C4-2B (cell line): ENCODE results near the gene DPP6.

ENCODE experiments used
- H3K27ac ChIP-seq: fragments of 450-650 bp; 2 replicates; pipeline ENCODE4 v1.5.1; 2017
- CTCF ChIP-seq: fragments of 450-650 bp; conservative IDR thresholded peaks from 2 replicates; pipeline ENCODE4 v1.5.1; 2017; ENCODE audit warnings: mild to moderate bottlenecking
- ZFX ChIP-seq: fragments of 450-650 bp; IDR thresholded peaks from 2 replicates; pipeline ENCODE4 v1.6.1; 2017

DPP6 gene

GRCh38 chr7:154906201-154906600 is 854.0 kb downstream of the DPP6 start:
- TF ChIP-seq ZFX (no peak), CTCF (no peak)
- H3K27ac ChIP-seq = no peak overlapping the region

- H3K27ac ChIP-seq = no peak overlapping the region
- TF ChIP-seq CTCF (no peak), ZFX (no peak)
These were observed 854.6 kb downstream of the DPP6 start for GRCh38 chr7:154906736-154907355.

GRCh38 chr7:154907651-154908620 is 855.7 kb downstream of the DPP6 start:
- H3K27ac ChIP-seq = no peak overlapping the region
- TF ChIP-seq ZFX (no peak), CTCF (no peak)

- TF ChIP-seq ZFX (no peak), CTCF (no peak)
- no peak overlapping the region for H3K27ac ChIP-seq
These were observed 857.3 kb downstream of the DPP6 start for GRCh38 chr7:154909241-154910105.

- TF ChIP-seq ZFX (no peak), CTCF (no peak)
- no peak overlapping the region for H3K27ac ChIP-seq
These were observed 857.9 kb downstream of the DPP6 start for GRCh38 chr7:154910125-154910524.

GRCh38 chr7:154910977-154911376 is 858.8 kb downstream of the DPP6 start:
- H3K27ac ChIP-seq = no peak overlapping the region
- TF ChIP-seq CTCF (no peak), ZFX (no peak)
